Measurements from ENCODE around the gene GPR87. TPM values are rescaled to one million over a fixed set of nuclear protein-coding genes. Genes with fewer than 3 reads are reported as not detected.

GPR87 gene
- total RNA-seq, 1 experiment from 2014 or later = 13.3 TPM

DNA sequence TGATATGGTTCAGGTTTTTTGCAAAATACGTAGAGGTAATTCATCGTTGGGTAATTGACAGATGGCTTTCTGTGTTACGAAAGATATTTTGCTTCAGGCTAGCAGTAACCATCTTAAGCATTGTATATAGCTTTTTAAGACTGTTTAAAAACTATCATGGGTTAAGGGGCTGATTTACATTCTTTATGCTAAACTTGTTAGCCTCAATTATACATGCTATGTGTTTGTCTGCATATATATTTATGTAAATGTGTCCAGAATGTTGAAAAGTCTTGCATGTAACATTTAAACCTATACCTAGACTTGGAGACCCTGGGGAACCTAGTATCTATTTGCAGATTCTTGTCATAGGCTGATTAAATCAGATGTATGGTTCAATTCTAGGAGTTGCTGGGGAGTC is 27.2 kb downstream of the GPR87 start:
- H3K4me3 ChIP-seq (ENCODE audit: low read length) = no peak overlapping the region
- H3K4me2 ChIP-seq (ENCODE audit: low read length) = no peak overlapping the region
- H2AFZ ChIP-seq (ENCODE audit: low read length) = no peak overlapping the region
- H3K27ac ChIP-seq (ENCODE audit: low read length) = no peak overlapping the region
- ATAC-seq = no peak
- no peak for DNase-seq
- H3K9me2 ChIP-seq (replicated peaks; ENCODE audit: low read length) = no peaks in the 10 kb centered on the region
- intact Hi-C loops (cut with micrococcal nuclease) = no loop called here
- H3F3A ChIP-seq (ENCODE audit: low read length, unreplicated experiment) = no peaks in the 10 kb centered on the region
- peaks cover 3% of the 10 kb centered on the region for H3K4me1 ChIP-seq (ENCODE audit: insufficient read depth, low read length)
- ChIA-PET POLR2A (ENCODE audit: unreplicated experiment) (interaction anchor here (0.6 kb wide), 1 partner anchor 138 kb away, joined by 4 read pairs; no protein-coding TSS in a partner anchor), CTCF (no interaction called here)
- H3K9me3 ChIP-seq (ENCODE audit: low read length) = no peaks in the 10 kb centered on the region
- peaks cover under 1% of the 10 kb centered on the region; the same call in 1 of the 2 replicates for H3K36me3 ChIP-seq (ENCODE audit: low read depth, low read length)
- H4K20me1 ChIP-seq (ENCODE audit: low read length) = no peaks in the 10 kb centered on the region
- no peaks in the 10 kb centered on the region for H3K27me3 ChIP-seq (ENCODE audit: low read length)
- H3K79me2 ChIP-seq (ENCODE audit: low read length) = no peaks in the 10 kb centered on the region
- no TSS peak for BruUV-seq (replicated peaks)
- no peak overlapping the region for H3K9ac ChIP-seq (ENCODE audit: low read length)
- no peak for TF ChIP-seq EZH2 (IDR thresholded peaks at IDR 0.05; ENCODE audit: low read length, unreplicated experiment)
- no peak for TF ChIP-seq EZH2phosphoT487 (IDR thresholded peaks at IDR 0.05; ENCODE audit: borderline replicate concordance, low read length)

GRCh38 chr3:151285940-151286339 is 30.7 kb downstream of the GPR87 start:
- BruUV-seq (replicated peaks) = no TSS peak
- Histone ChIP-seq H3K4me2 (ENCODE audit: low read length) (no peak overlapping the region), H3K27me3 (ENCODE audit: low read length) (no peaks in the 10 kb centered on the region), H4K20me1 (ENCODE audit: low read length) (no peaks in the 10 kb centered on the region), H3K4me1 (ENCODE audit: insufficient read depth, low read length) (peaks cover 18% of the 10 kb centered on the region), H3K9me2 (replicated peaks; ENCODE audit: low read length) (no peaks in the 10 kb centered on the region), H3F3A (ENCODE audit: low read length, unreplicated experiment) (no peaks in the 10 kb centered on the region), H3K4me3 (ENCODE audit: low read length) (no peak overlapping the region), H2AFZ (ENCODE audit: low read length) (no peak overlapping the region), H3K27ac (ENCODE audit: low read length) (no peak overlapping the region), H3K36me3 (ENCODE audit: low read depth, low read length) (no peaks in the 10 kb centered on the region), H3K9ac (ENCODE audit: low read length) (no peak overlapping the region), H3K9me3 (ENCODE audit: low read length) (no peaks in the 10 kb centered on the region), H3K79me2 (ENCODE audit: low read length) (no peaks in the 10 kb centered on the region)
- POLR2A ChIA-PET (ENCODE audit: unreplicated experiment) = no interaction called here
- DNase-seq (no peak), ATAC-seq (no peak)
- TF ChIP-seq EZH2phosphoT487 (IDR thresholded peaks at IDR 0.05; ENCODE audit: borderline replicate concordance, low read length) = no peak
- no peak for TF ChIP-seq CTCF (conservative IDR thresholded peaks at IDR 0.05; ENCODE audit: low read depth, low read length)
- no peak for TF ChIP-seq EZH2 (IDR thresholded peaks at IDR 0.05; ENCODE audit: low read length, unreplicated experiment)
- intact Hi-C loops (cut with micrococcal nuclease) = no loop called here
- CTCF ChIA-PET = no interaction called here

DNA sequence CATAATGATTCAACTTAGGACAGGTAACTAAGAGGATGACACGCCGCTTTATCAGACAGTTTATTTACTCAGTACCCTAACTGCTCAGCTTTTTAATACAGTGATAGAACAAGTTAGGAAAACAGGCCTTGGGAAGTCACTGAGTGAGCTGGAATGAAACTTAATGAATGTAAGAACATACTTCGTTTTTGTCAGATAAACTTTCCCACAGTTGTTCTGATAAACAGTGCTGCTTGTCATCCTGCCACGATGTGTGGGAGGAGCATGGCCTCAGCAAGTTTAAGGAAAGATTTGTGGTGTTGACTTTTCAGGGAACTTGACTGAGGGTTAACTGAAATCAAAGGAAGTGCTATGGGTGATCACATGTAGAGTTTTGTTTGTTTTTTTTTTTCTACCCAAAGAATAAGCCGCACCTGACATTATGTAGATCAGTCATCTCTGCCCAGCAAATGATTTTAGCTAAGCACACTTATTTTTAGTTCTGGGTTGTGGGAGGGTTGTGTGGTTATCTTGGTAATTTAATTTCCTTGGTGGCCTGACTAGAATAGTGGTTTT is 32.6 kb downstream of the GPR87 start:
- BruUV-seq (replicated peaks) = no TSS peak
- peak overlapping the region; percentile 5 for H2AFZ ChIP-seq (ENCODE audit: low read length)
- no peak for TF ChIP-seq EZH2 (IDR thresholded peaks at IDR 0.05; ENCODE audit: low read length, unreplicated experiment)
- no peak for TF ChIP-seq CTCF (conservative IDR thresholded peaks at IDR 0.05; ENCODE audit: low read depth, low read length)
- no peak for TF ChIP-seq EZH2phosphoT487 (IDR thresholded peaks at IDR 0.05; ENCODE audit: borderline replicate concordance, low read length)
- peaks cover 18% of the 10 kb centered on the region for H3K4me1 ChIP-seq (ENCODE audit: insufficient read depth, low read length)
- no peaks in the 10 kb centered on the region for H3K79me2 ChIP-seq (ENCODE audit: low read length)
- no peaks in the 10 kb centered on the region for H3K36me3 ChIP-seq (ENCODE audit: low read depth, low read length)
- H3K4me2 ChIP-seq (ENCODE audit: low read length) = peak overlapping the region; percentile 29
- no peak overlapping the region for H3K9ac ChIP-seq (ENCODE audit: low read length)
- H3K4me3 ChIP-seq (ENCODE audit: low read length) = no peak overlapping the region
- no peaks in the 10 kb centered on the region for H3F3A ChIP-seq (ENCODE audit: low read length, unreplicated experiment)
- ChIA-PET POLR2A (ENCODE audit: unreplicated experiment) (no interaction called here), CTCF (interaction anchor here (0.6 to 1.0 kb wide), 4 partner anchors 9 to 426 kb away, joined by 3 to 8 read pairs (median 4); no protein-coding TSS in a partner anchor)
- H3K9me2 ChIP-seq (replicated peaks; ENCODE audit: low read length) = no peaks in the 10 kb centered on the region
- DNase-seq = peak; percentile 58
- peak overlapping the region; percentile 2 for H3K27ac ChIP-seq (ENCODE audit: low read length)
- ATAC-seq = peak; percentile 62
- H3K9me3 ChIP-seq (ENCODE audit: low read length) = no peaks in the 10 kb centered on the region
- intact Hi-C loops (cut with micrococcal nuclease) = loop anchor here (1.0 kb wide), 2 partner anchors 57 to 116 kb away; no protein-coding TSS in a partner anchor
- no peaks in the 10 kb centered on the region for H3K27me3 ChIP-seq (ENCODE audit: low read length)
- H4K20me1 ChIP-seq (ENCODE audit: low read length) = no peaks in the 10 kb centered on the region
